Measurements from ENCODE around the gene ETV5. TPM values are rescaled to one million over a fixed set of nuclear protein-coding genes. Genes with fewer than 3 reads are reported as not detected.
A peak's percentile ranks its signal among the peaks of the same experiment; 100 is the strongest.

ETV5 gene
- polyA plus RNA-seq, 1 of the 3 experiments (the other 2 are of a cell fraction): 20.9 TPM

DNA sequence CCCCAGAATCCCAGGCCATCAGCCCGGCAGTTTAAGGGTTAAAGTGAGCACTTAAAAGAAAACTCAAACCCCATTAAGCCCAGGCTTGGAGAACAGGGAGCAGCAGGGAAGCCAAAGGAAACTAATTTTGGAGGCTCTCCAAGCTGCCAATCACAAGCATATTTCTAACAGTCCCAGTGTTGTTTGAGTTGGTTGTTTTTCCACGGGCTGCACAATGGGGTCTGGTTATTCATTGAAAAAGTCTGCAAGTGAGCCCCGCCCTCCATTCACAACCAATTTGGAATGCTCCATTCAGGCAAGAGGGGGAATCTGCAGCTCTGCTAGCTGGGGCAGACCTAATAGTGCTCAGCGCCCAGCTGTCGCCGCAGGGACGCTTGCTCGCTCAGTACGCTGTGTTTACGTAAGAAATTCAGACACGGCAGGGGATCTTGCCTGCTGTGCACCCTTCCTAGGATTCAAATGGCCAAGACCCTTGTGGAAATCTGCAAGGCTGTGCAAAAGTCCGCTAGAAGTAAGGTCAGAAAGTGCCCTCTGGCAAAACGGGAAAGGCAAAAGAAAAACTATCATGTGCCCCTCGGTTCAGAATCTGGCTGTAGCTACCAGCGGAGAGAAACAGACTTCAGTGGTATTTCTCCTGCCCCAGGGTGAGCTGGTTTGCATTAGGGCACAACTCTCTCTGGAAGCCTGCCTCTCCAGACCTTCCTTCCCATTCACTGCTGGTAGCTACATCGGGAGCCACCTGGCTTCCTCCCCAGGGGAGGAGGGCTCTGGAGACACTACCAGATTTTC, 11.0 kb downstream of the ETV5 start:
- H3K4me1 ChIP-seq (ENCODE audit: control insufficient read depth in 1 of 2, insufficient read depth in 2 of 2, low read depth in 1 of 2, low read length in 1 of 2): peaks cover 35 to 40% of the 10 kb centered on the region in 2 experiments
- H3K9me2 ChIP-seq: no peaks in the 10 kb centered on the region
- peak; percentile 84 for DNase-seq
- no peaks in the 10 kb centered on the region for H4K20me1 ChIP-seq (ENCODE audit: insufficient read depth)
- peaks cover 16% of the 10 kb centered on the region for H3F3A ChIP-seq (replicated peaks; ENCODE audit: insufficient read depth)
- peak overlapping the region; percentile 42 to 59 for H3K4me3 ChIP-seq (ENCODE audit: low read depth in 2 of 2, low read length in 1 of 2)
- peaks cover 16% of the 10 kb centered on the region for H3K79me2 ChIP-seq (ENCODE audit: insufficient read depth)
- H3K4me2 ChIP-seq: peak overlapping the region; percentile 84
- ChIA-PET CTCF (interaction anchor here (1.1 to 3.6 kb wide), 6 partner anchors 10 to 442 kb away, joined by 4 to 19 read pairs (median 6); partner anchors contain the start of gene ETV5), POLR2A (interaction anchor here (0.6 to 2.1 kb wide), 5 partner anchors 11 to 472 kb away, joined by 3 to 16 read pairs (median 3); partner anchors contain the start of genes DNAJB11 and ETV5)
- peaks cover 20 to 45% of the 10 kb centered on the region in 2 experiments for H3K36me3 ChIP-seq (replicated peaks in 1 of 2; ENCODE audit: control insufficient read depth in 1 of 2, insufficient read depth in 2 of 2, low read length in 1 of 2)
- H3K27ac ChIP-seq (ENCODE audit: low read depth in 2 of 2, low read length in 1 of 2): peak overlapping the region; percentile 57 to 98
- no peaks in the 10 kb centered on the region for H3K27me3 ChIP-seq (ENCODE audit: insufficient read depth)
- H3K9ac ChIP-seq: peak overlapping the region; percentile 36; the same call in 1 of the 2 replicates
- peak overlapping the region; percentile 56; the same call in 1 of the 2 replicates for H2AFZ ChIP-seq (ENCODE audit: low read depth)
- 2% methylated on average over 16 of the region's 16 CpGs for WGBS (ENCODE audit: low lambda C conversion rate)
- H3K9me3 ChIP-seq: no peaks in the 10 kb centered on the region
- TF ChIP-seq, protein P1, sequence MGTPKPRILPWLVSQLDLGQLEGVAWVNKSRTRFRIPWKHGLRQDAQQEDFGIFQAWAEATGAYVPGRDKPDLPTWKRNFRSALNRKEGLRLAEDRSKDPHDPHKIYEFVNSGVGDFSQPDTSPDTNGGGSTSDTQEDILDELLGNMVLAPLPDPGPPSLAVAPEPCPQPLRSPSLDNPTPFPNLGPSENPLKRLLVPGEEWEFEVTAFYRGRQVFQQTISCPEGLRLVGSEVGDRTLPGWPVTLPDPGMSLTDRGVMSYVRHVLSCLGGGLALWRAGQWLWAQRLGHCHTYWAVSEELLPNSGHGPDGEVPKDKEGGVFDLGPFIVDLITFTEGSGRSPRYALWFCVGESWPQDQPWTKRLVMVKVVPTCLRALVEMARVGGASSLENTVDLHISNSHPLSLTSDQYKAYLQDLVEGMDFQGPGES (IDR thresholded peaks at IDR 0.05; ENCODE audit: low read depth, low read length): no peak
- TF ChIP-seq, protein P2, sequence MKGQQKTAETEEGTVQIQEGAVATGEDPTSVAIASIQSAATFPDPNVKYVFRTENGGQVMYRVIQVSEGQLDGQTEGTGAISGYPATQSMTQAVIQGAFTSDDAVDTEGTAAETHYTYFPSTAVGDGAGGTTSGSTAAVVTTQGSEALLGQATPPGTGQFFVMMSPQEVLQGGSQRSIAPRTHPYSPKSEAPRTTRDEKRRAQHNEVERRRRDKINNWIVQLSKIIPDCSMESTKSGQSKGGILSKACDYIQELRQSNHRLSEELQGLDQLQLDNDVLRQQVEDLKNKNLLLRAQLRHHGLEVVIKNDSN (IDR thresholded peaks at IDR 0.05; ENCODE audit: borderline replicate concordance, low read depth): no peak
- TF ChIP-seq TEAD4 (IDR thresholded peaks at IDR 0.05; ENCODE audit: borderline replicate concordance, insufficient read depth) (no peak), RAD21 (IDR thresholded peaks at IDR 0.05; ENCODE audit: low read length) (no peak), YY1 (IDR thresholded peaks at IDR 0.05; ENCODE audit: low read depth) (no peak), SMC3 (IDR thresholded peaks at IDR 0.05; ENCODE audit: low read depth, low read length) (peak; percentile 5; the same call in 1 of the 2 replicates), JUND (IDR thresholded peaks at IDR 0.05) (no peak), RFX5 (IDR thresholded peaks at IDR 0.05; ENCODE audit: low read length) (no peak), NRF1 (IDR thresholded peaks at IDR 0.05; ENCODE audit: low read depth, low read length) (no peak), ELF1 (IDR thresholded peaks at IDR 0.05) (no peak), NFIC (IDR thresholded peaks at IDR 0.05; ENCODE audit: borderline replicate concordance) (peak; percentile 77), MXI1 (IDR thresholded peaks at IDR 0.05; ENCODE audit: low read depth, low read length) (0 out of 2 replicates have a peak, but pooled peaks have one; percentile 68), SIN3A (IDR thresholded peaks at IDR 0.05; ENCODE audit: borderline replicate concordance, low read depth, low read length) (0 out of 2 replicates have a peak, but pooled peaks have one; percentile 8), CHD2 (IDR thresholded peaks at IDR 0.05; ENCODE audit: low read length, partially characterized antibody) (peak; percentile 45), TAF1 (IDR thresholded peaks at IDR 0.05; ENCODE audit: borderline replicate concordance, low read depth, low read length) (no peak), FOXJ3 (CRISPR knock-in tag; IDR thresholded peaks at IDR 0.05) (peak; percentile 49), RXRA (IDR thresholded peaks at IDR 0.05; ENCODE audit: borderline replicate concordance, low read depth) (no peak), RCOR1 (IDR thresholded peaks at IDR 0.05; ENCODE audit: low read length) (peak; percentile 79), EZH2phosphoT487 (IDR thresholded peaks at IDR 0.05; ENCODE audit: borderline replicate concordance, low read depth) (no peak), GABPA (IDR thresholded peaks at IDR 0.05; ENCODE audit: low read depth) (no peak), TCF12 (IDR thresholded peaks at IDR 0.05) (no peak; the same call in 1 of the 2 replicates)
- TF ChIP-seq, protein P3, sequence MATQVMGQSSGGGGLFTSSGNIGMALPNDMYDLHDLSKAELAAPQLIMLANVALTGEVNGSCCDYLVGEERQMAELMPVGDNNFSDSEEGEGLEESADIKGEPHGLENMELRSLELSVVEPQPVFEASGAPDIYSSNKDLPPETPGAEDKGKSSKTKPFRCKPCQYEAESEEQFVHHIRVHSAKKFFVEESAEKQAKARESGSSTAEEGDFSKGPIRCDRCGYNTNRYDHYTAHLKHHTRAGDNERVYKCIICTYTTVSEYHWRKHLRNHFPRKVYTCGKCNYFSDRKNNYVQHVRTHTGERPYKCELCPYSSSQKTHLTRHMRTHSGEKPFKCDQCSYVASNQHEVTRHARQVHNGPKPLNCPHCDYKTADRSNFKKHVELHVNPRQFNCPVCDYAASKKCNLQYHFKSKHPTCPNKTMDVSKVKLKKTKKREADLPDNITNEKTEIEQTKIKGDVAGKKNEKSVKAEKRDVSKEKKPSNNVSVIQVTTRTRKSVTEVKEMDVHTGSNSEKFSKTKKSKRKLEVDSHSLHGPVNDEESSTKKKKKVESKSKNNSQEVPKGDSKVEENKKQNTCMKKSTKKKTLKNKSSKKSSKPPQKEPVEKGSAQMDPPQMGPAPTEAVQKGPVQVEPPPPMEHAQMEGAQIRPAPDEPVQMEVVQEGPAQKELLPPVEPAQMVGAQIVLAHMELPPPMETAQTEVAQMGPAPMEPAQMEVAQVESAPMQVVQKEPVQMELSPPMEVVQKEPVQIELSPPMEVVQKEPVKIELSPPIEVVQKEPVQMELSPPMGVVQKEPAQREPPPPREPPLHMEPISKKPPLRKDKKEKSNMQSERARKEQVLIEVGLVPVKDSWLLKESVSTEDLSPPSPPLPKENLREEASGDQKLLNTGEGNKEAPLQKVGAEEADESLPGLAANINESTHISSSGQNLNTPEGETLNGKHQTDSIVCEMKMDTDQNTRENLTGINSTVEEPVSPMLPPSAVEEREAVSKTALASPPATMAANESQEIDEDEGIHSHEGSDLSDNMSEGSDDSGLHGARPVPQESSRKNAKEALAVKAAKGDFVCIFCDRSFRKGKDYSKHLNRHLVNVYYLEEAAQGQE (IDR thresholded peaks at IDR 0.05; ENCODE audit: low read depth, low read length): no peak
- TF ChIP-seq, protein P4, sequence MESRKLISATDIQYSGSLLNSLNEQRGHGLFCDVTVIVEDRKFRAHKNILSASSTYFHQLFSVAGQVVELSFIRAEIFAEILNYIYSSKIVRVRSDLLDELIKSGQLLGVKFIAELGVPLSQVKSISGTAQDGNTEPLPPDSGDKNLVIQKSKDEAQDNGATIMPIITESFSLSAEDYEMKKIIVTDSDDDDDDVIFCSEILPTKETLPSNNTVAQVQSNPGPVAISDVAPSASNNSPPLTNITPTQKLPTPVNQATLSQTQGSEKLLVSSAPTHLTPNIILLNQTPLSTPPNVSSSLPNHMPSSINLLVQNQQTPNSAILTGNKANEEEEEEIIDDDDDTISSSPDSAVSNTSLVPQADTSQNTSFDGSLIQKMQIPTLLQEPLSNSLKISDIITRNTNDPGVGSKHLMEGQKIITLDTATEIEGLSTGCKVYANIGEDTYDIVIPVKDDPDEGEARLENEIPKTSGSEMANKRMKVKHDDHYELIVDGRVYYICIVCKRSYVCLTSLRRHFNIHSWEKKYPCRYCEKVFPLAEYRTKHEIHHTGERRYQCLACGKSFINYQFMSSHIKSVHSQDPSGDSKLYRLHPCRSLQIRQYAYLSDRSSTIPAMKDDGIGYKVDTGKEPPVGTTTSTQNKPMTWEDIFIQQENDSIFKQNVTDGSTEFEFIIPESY (IDR thresholded peaks at IDR 0.05; ENCODE audit: borderline replicate concordance, low read depth): no peak
- TF ChIP-seq, protein P5, sequence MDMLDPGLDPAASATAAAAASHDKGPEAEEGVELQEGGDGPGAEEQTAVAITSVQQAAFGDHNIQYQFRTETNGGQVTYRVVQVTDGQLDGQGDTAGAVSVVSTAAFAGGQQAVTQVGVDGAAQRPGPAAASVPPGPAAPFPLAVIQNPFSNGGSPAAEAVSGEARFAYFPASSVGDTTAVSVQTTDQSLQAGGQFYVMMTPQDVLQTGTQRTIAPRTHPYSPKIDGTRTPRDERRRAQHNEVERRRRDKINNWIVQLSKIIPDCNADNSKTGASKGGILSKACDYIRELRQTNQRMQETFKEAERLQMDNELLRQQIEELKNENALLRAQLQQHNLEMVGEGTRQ (IDR thresholded peaks at IDR 0.05; ENCODE audit: borderline replicate concordance, low read depth, low read length): no peak; the same call in 1 of the 2 replicates
